ENCODE results near the gene R3HDM2. TPM values are rescaled to one million over a fixed set of nuclear protein-coding genes. Genes with fewer than 3 reads are reported as not detected.
"Not testable (repeated sequence)": the region's sequence is repeated elsewhere in the genome, so short reads cannot be mapped to it uniquely, and the experiment has no call there.

The R3HDM2 gene
- total RNA-seq, 2 experiments from 2014 or later, result 59.0 to 61.7 TPM

GRCh38 chr12:57418255-57418654 lies 12.6 kb downstream of the R3HDM2 start:
- ATAC-seq, result no peak
- POLR2A ChIA-PET, result interaction anchor here (0.7 kb wide), 1 partner anchor 12 kb away, joined by 4 read pairs; no protein-coding TSS in a partner anchor
- CTCF ChIA-PET, result interaction anchor here (0.7 to 3.8 kb wide), 4 partner anchors 8 to 40 kb away, joined by 3 to 16 read pairs (median 4); partner anchors contain the start of gene INHBE
- H3K4me1 Mint-ChIP-seq (ENCODE audit: low read depth), result no peaks in the 10 kb centered on the region
- H3K9me3 Mint-ChIP-seq (ENCODE audit: insufficient read depth), result no peaks in the 10 kb centered on the region
- no peak overlapping the region for H3K27ac Mint-ChIP-seq
- no peak overlapping the region for H3K4me3 Mint-ChIP-seq
- H3K27me3 Mint-ChIP-seq (ENCODE audit: low read depth), result no peaks in the 10 kb centered on the region
- H3K36me3 Mint-ChIP-seq (ENCODE audit: low read depth), result peaks cover 18% of the 10 kb centered on the region
- no peak for DNase-seq

- ChIA-PET POLR2A (no interaction called here), CTCF (interaction anchor here (3.8 kb wide), 1 partner anchor 37 kb away, joined by 16 read pairs; the partner anchor contains the start of gene INHBE)
- H3K27me3 Mint-ChIP-seq (ENCODE audit: low read depth), result no peaks in the 10 kb centered on the region
- DNase-seq, result no peak
- ATAC-seq, result no peak
- H3K9me3 Mint-ChIP-seq (ENCODE audit: insufficient read depth), result no peaks in the 10 kb centered on the region
- peaks cover 7% of the 10 kb centered on the region for H3K36me3 Mint-ChIP-seq (ENCODE audit: low read depth)
- no peak overlapping the region for H3K4me3 Mint-ChIP-seq
- H3K4me1 Mint-ChIP-seq (ENCODE audit: low read depth), result no peaks in the 10 kb centered on the region
- no peak overlapping the region for H3K27ac Mint-ChIP-seq
Observed at GRCh38 chr12:57416039-57416996, 14.5 kb downstream of the R3HDM2 start.

GRCh38 chr12:57415088-57415487 lies 15.8 kb downstream of the R3HDM2 start:
- H3K27ac Mint-ChIP-seq, result no peak overlapping the region
- H3K4me1 Mint-ChIP-seq (ENCODE audit: low read depth), result no peaks in the 10 kb centered on the region
- H3K4me3 Mint-ChIP-seq, result no peak overlapping the region
- no peak for ATAC-seq
- DNase-seq, result no peak
- ChIA-PET POLR2A (no interaction called here), CTCF (interaction anchor here (0.7 to 1.3 kb wide), 2 partner anchors 9 to 303 kb away, joined by 3 to 4 read pairs; no protein-coding TSS in a partner anchor)
- no peaks in the 10 kb centered on the region for H3K9me3 Mint-ChIP-seq (ENCODE audit: insufficient read depth)
- peaks cover 3% of the 10 kb centered on the region for H3K36me3 Mint-ChIP-seq (ENCODE audit: low read depth)
- H3K27me3 Mint-ChIP-seq (ENCODE audit: low read depth), result no peaks in the 10 kb centered on the region

- H3K36me3 Mint-ChIP-seq (ENCODE audit: low read depth); H3K27ac Mint-ChIP-seq; DNase-seq; ATAC-seq; H3K9me3 Mint-ChIP-seq (ENCODE audit: insufficient read depth); POLR2A ChIA-PET; H3K4me1 Mint-ChIP-seq (ENCODE audit: low read depth); H3K27me3 Mint-ChIP-seq (ENCODE audit: low read depth); H3K4me3 Mint-ChIP-seq: not testable (repeated sequence)
- CTCF ChIA-PET, result interaction anchor here (0.9 to 1.3 kb wide), 2 partner anchors 8 to 44 kb away, joined by 3 to 4 read pairs; no protein-coding TSS in a partner anchor
Observed at GRCh38 chr12:57414160-57414559, 16.7 kb downstream of the R3HDM2 start.

- no peak for DNase-seq
- H3K9me3 Mint-ChIP-seq (ENCODE audit: insufficient read depth), result no peaks in the 10 kb centered on the region
- no peak for ATAC-seq
- no peaks in the 10 kb centered on the region for H3K4me1 Mint-ChIP-seq (ENCODE audit: low read depth)
- H3K4me3 Mint-ChIP-seq, result no peak overlapping the region
- CTCF ChIA-PET, result interaction anchor here (0.9 to 1.7 kb wide), 7 partner anchors 9 to 103 kb away, joined by 3 to 7 read pairs (median 4); partner anchors contain the start of gene GLI1
- peaks cover 4% of the 10 kb centered on the region for H3K36me3 Mint-ChIP-seq (ENCODE audit: low read depth)
- no peaks in the 10 kb centered on the region for H3K27me3 Mint-ChIP-seq (ENCODE audit: low read depth)
- POLR2A ChIA-PET, result interaction anchor here (1.0 kb wide), 1 partner anchor 20 kb away, joined by 3 read pairs; no protein-coding TSS in a partner anchor
- no peak overlapping the region for H3K27ac Mint-ChIP-seq
Observed at GRCh38 chr12:57410534-57410933, 20.3 kb downstream of the R3HDM2 start.

- no peak for DNase-seq
- no peak for ATAC-seq
- Mint-ChIP-seq H3K36me3 (ENCODE audit: low read depth) (peaks cover 4% of the 10 kb centered on the region), H3K4me1 (ENCODE audit: low read depth) (peaks cover 1% of the 10 kb centered on the region), H3K4me3 (no peak overlapping the region), H3K27ac (no peak overlapping the region), H3K27me3 (ENCODE audit: low read depth) (no peaks in the 10 kb centered on the region), H3K9me3 (ENCODE audit: insufficient read depth) (no peaks in the 10 kb centered on the region)
- ChIA-PET POLR2A (no interaction called here), CTCF (interaction anchor here (1.1 kb wide), 1 partner anchor 10 kb away, joined by 3 read pairs; no protein-coding TSS in a partner anchor)
Observed at GRCh38 chr12:57404966-57405640, 25.7 kb downstream of the R3HDM2 start.

GRCh38 chr12:57402156-57402555 lies 28.7 kb downstream of the R3HDM2 start:
- H3K27me3 Mint-ChIP-seq (ENCODE audit: low read depth); H3K9me3 Mint-ChIP-seq (ENCODE audit: insufficient read depth); POLR2A ChIA-PET; H3K4me1 Mint-ChIP-seq (ENCODE audit: low read depth); H3K4me3 Mint-ChIP-seq; H3K36me3 Mint-ChIP-seq (ENCODE audit: low read depth); H3K27ac Mint-ChIP-seq; ATAC-seq; CTCF ChIA-PET; DNase-seq: not testable (repeated sequence)

- CTCF ChIA-PET, result interaction anchor here (0.8 to 0.9 kb wide), 2 partner anchors 58 to 158 kb away, joined by 3 read pairs; no protein-coding TSS in a partner anchor
- no peaks in the 10 kb centered on the region for H3K9me3 Mint-ChIP-seq (ENCODE audit: insufficient read depth)
- peaks cover 2% of the 10 kb centered on the region for H3K36me3 Mint-ChIP-seq (ENCODE audit: low read depth)
- POLR2A ChIA-PET, result no interaction called here
- H3K27ac Mint-ChIP-seq, result no peak overlapping the region
- H3K4me1 Mint-ChIP-seq (ENCODE audit: low read depth), result peaks cover 1% of the 10 kb centered on the region
- no peaks in the 10 kb centered on the region for H3K27me3 Mint-ChIP-seq (ENCODE audit: low read depth)
- no peak overlapping the region for H3K4me3 Mint-ChIP-seq
- ATAC-seq, result no peak
- DNase-seq, result no peak
Observed at GRCh38 chr12:57401165-57401564, 29.7 kb downstream of the R3HDM2 start.

- ATAC-seq; H3K9me3 Mint-ChIP-seq (ENCODE audit: insufficient read depth); CTCF ChIA-PET; H3K4me3 Mint-ChIP-seq; H3K27me3 Mint-ChIP-seq (ENCODE audit: low read depth); H3K4me1 Mint-ChIP-seq (ENCODE audit: low read depth); POLR2A ChIA-PET; H3K27ac Mint-ChIP-seq; DNase-seq; H3K36me3 Mint-ChIP-seq (ENCODE audit: low read depth): not testable (repeated sequence)
Observed at GRCh38 chr12:57399718-57400463, 31.0 kb downstream of the R3HDM2 start.

GRCh38 chr12:57397441-57397840 lies 33.4 kb downstream of the R3HDM2 start:
- ChIA-PET CTCF (no interaction called here), POLR2A (no interaction called here)
- ATAC-seq, result no peak
- Mint-ChIP-seq H3K36me3 (ENCODE audit: low read depth) (peaks cover 19% of the 10 kb centered on the region), H3K27me3 (ENCODE audit: low read depth) (no peaks in the 10 kb centered on the region), H3K4me3 (no peak overlapping the region), H3K4me1 (ENCODE audit: low read depth) (no peaks in the 10 kb centered on the region), H3K9me3 (ENCODE audit: insufficient read depth) (no peaks in the 10 kb centered on the region), H3K27ac (no peak overlapping the region)
- no peak for DNase-seq

GRCh38 chr12:57395121-57395520 lies 35.7 kb downstream of the R3HDM2 start:
- Mint-ChIP-seq H3K27ac (no peak overlapping the region), H3K27me3 (ENCODE audit: low read depth) (no peaks in the 10 kb centered on the region), H3K36me3 (ENCODE audit: low read depth) (peaks cover 27% of the 10 kb centered on the region), H3K9me3 (ENCODE audit: insufficient read depth) (no peaks in the 10 kb centered on the region), H3K4me1 (ENCODE audit: low read depth) (no peaks in the 10 kb centered on the region), H3K4me3 (no peak overlapping the region)
- CTCF ChIA-PET, result no interaction called here
- DNase-seq (no peak), ATAC-seq (no peak)
- POLR2A ChIA-PET, result no interaction called here
